Erythroblast (primary cell): Measurements from ENCODE around the gene EP400.
A peak's percentile ranks its signal among the peaks of the same experiment; 100 is the strongest.

Source experiments
- DNase-seq, 2 experiments: peaks; one replicate each; lab custom pipeline; 2025; lab: John Stamatoyannopoulos, UW
- GATA1 ChIP-seq: IDR thresholded peaks from 2 replicates; pipeline ENCODE4 v1.6.1; 2011; ENCODE audit warnings: low read depth, mild to moderate bottlenecking, control low read depth, low read length, moderate library complexity
- POLR2A ChIP-seq: IDR thresholded peaks from 2 replicates; pipeline ENCODE4 v1.6.1; 2011; ENCODE audit warnings: mild to moderate bottlenecking, low read length

Gene EP400

GRCh38 chr12:132108211-132108832 lies 158.6 kb downstream of the EP400 start:
- no peak for TF ChIP-seq POLR2A
- TF ChIP-seq GATA1, result no peak
- no peak for DNase-seq

GRCh38 chr12:132109741-132110140 lies 160.0 kb downstream of the EP400 start:
- TF ChIP-seq POLR2A, result no peak
- no peak for TF ChIP-seq GATA1
- DNase-seq, result no peak

GRCh38 chr12:132110677-132111076 lies 160.9 kb downstream of the EP400 start:
- TF ChIP-seq GATA1, result no peak
- no peak for TF ChIP-seq POLR2A
- no peak for DNase-seq

GRCh38 chr12:132111654-132112304 lies 162.0 kb downstream of the EP400 start:
- TF ChIP-seq GATA1 (no peak), POLR2A (no peak)
- DNase-seq, result no peak

GRCh38 chr12:132114667-132115066 lies 164.9 kb downstream of the EP400 start:
- DNase-seq, result no peak
- TF ChIP-seq GATA1 (no peak), POLR2A (no peak)

- DNase-seq, result no peak
- TF ChIP-seq POLR2A, result no peak
- TF ChIP-seq GATA1, result no peak
These were observed 165.8 kb downstream of the EP400 start for GRCh38 chr12:132115500-132115899.

GRCh38 chr12:132116709-132117557 lies 167.2 kb downstream of the EP400 start:
- no peak for DNase-seq
- no peak for TF ChIP-seq POLR2A
- TF ChIP-seq GATA1, result no peak

- peak; percentile 21 to 47 for DNase-seq
- no peak for TF ChIP-seq POLR2A
- no peak for TF ChIP-seq GATA1
These were observed 167.8 kb downstream of the EP400 start for GRCh38 chr12:132117558-132117875.

GRCh38 chr12:132118876-132119275 lies 169.1 kb downstream of the EP400 start:
- no peak for TF ChIP-seq POLR2A
- TF ChIP-seq GATA1, result no peak
- DNase-seq, result no peak

- TF ChIP-seq GATA1, result no peak
- no peak for TF ChIP-seq POLR2A
- no peak for DNase-seq
These were observed 171.5 kb downstream of the EP400 start for GRCh38 chr12:132121283-132121682.

GRCh38 chr12:132123970-132124765 lies 174.4 kb downstream of the EP400 start:
- DNase-seq, result no peak
- TF ChIP-seq GATA1, result no peak
- TF ChIP-seq POLR2A, result no peak

- DNase-seq, result no peak
These were observed 175.2 kb downstream of the EP400 start for GRCh38 chr12:132124766-132125425.

GRCh38 chr12:132125736-132126135 lies 176.0 kb downstream of the EP400 start:
- TF ChIP-seq POLR2A (no peak), GATA1 (no peak)
- no peak for DNase-seq

More at GRCh38 chr12:132124766-132125425, 175.2 kb downstream of the EP400 start:
- TF ChIP-seq POLR2A (no peak), GATA1 (no peak)
